GM21723 (cell line): Measurements from ENCODE around the gene FBXW8.

Experiments used
- ATAC-seq: cut with Tn5 transposase; IDR thresholded peaks from one replicate; pipeline ENCODE4 v1.9.1; 2021; ENCODE audit warnings: mild to moderate bottlenecking, moderate library complexity; ENCODE audit not compliant: unreplicated experiment

Gene FBXW8

DNA sequence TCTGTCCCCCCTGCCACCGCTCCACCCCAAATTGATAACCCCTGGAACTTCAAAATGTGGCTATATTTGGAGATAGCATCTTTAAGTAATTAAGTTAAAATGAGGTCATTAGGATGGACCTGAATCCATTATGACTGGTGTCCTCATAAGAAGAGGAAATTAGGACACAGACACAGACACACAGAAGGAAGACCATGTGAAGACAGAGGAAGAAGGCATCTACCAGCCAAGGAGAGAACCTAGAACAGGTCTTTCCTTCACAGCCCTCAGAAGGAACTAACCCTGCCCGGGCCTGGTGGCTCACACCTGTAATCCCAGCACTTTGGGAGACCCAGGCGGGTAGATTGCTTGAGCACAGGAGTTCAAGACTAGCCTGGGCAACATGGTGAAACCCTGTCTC lies 25.9 kb upstream of the FBXW8 start:
- ATAC-seq, result no peak

DNA sequence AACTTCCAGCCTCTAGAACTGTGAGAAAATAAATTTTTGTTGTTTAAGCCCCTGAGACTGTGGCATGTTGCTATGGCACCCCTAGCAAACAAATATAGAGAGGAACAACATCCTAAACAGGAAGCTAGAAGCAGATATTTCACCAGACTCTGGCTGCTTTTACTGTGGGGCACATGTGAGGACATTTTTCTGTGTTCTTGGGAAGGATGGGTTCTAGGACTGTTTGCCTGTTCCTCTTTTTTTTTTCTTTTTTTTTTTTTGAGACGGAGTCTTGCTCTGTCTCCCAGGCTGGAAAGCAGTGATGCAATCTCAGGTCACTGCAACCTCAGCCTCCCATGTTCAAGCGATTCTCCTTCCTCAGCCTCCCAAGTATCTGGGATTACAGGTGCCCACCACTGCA lies 25.3 kb upstream of the FBXW8 start:
- ATAC-seq, result no peak

DNA sequence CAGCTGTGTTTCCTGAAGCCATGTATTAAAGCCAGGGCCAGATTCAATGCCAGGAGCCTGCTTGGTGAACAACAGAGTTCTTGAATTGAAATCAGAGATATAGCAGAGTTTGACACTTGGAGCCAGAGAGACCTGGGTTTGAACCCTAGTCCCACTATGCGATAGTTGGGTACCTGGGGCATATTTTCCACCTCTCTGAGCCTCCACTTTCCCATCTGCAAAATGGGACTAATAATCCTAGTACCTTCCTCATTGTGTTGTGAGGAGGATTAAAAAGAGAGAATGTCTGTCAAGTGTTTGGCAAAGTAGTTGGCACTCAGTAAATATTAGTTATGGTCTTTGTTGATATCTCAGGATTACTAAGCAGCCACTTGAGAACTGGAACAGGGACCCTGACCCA lies 23.5 kb upstream of the FBXW8 start:
- no peak for ATAC-seq

DNA sequence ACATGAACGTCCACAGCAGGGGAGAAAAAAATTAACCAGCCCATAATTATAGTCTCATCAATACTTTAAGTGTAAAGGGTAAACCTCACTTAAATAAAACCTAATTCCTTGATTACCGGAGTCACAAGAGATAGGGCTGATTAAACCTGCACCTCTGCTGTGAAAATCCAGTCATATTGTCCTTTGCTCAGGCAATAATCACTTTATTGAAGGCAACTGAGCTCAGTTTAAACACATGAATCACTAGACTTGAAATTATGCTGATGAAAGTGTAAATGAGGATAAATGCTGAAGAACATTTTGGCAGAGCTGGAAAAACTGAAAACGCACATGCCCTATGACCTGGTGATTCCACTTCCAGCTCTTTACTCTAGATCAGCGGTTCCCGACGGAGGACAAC lies 22.9 kb upstream of the FBXW8 start:
- no peak for ATAC-seq

DNA sequence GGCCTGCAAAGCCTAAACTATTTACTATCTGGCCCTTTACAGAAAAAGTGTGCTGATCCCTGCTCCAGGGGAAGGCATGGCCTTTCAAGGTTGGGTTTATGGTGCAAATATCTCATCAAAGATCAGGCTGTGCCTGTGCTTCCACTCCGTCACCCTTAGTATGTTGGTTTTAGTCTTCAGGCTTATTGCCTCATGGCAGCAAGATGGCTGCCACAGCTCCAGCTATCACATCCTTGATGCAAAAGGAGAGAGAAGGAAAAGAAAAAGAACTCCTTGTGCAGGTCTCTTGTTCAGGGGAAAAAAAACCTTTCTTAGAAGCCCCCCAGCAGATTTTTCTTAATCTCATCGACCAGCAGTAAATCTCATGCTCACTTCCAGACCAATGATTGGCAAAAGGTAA lies 20.4 kb upstream of the FBXW8 start:
- no peak for ATAC-seq

DNA sequence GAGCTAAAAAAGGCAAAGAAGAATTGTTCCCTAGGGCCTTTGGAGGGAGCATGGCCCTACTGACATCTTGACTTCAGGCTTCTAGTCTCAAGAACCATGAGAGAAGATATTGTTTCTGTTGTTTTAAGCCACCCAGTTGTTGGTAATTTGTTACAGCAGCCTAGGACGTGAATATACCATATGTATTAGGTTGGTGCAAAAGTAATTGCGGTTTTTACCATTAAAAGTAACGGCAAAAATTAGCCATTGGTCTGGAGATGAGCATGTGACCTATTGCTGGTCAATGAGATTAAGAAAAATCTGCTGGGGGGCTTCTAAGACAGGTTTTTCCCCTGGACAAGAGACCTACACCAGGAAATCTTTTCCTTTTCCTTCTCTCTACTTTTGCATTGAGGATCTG lies 19.7 kb upstream of the FBXW8 start:
- ATAC-seq, result no peak

DNA sequence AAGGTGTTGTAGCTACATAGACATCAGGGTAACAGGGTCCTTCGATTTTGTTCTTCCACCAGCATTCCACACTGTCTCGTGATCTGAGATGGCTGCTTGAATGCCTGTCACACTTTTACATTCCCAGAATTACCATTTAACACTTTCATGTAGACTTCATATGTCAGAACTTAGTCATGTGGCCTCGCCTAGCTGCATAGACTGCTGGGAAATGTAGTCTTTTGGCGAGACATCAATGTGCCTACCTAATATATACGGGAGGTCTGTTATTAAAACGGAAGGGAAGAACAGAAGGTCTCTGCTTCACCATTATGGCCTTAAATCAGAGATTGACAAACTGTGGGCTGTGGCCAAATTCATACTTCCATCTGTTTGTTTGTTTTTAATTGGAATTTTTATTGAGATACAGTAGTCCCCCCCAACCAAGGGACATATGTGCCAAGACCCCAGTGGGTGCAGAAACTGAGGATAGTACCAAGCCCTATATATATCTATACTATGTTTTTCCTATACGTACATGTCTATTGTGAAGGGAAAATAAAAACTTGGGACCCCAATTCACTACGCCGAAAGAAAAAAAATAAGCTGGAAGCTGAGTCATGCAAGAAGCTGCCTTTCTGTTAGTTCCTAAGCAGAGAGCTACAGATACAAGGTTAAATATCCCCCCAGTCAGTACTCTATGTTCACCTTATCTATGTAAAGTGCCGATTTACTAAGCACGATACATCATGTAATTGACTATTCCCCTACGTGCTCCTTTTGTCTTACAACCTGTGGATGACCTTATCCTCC lies 18.2 kb upstream of the FBXW8 start:
- no peak for ATAC-seq

DNA sequence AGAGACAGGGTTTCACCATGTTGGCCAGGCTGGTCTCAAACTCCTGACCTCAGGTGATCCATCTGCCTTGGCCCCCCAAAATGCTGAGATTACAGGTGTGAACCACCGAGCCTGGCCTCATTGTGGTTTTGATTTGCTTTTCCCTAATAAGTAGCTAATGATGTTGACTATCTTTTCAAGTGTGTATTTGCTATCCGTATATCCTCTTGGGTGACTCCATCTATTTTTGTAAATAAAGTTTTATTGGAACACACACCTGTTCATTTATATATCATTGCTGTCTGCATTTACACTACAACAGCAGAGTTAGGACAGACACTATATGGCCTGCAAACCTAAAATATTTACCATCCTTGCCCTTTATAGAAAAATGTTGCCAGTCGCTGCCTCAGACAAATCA lies 15.8 kb upstream of the FBXW8 start:
- no peak for ATAC-seq

DNA sequence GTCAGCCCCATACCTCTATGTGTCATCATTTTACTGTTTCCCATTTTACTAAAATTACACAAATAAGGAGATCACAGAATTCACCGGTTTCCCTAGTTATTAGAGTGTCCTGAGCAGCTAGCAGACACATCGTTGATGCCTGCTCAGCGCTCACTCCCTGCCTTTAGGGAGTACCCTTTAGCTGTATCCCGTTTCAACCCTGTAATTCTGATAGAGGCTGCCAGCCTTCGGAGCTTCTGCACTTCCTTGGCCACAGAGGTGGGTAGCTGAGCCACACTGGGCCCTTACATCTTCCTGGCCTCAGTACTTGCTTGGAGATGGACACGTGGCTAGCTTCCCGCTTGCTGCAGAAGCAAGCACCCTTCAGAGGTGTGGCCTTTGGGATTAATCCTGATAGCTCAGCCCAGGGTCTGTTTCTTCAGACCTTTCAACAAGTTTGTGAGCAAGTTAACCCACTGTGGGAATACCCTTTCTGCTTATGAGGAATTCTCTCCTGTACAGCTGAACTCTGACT lies 14.3 kb upstream of the FBXW8 start:
- ATAC-seq, result no peak

DNA sequence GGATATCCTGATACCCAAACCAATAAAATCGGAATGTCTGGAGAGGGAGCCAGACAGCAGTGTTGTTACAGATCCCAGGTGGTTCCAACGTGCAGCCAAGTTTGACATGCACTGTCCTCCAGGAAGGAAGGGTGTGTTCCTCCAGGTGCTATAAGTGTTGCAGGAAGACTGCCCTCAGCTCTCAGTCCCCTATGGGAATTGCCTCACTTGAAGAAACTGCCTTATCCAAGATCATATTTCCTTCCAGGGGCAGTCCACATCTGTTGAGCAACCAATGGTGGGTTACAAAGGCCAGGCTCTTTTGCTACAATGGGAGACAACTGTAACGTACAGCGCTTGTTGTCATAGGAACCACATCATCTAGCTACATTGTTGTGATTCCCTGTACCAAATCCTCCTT lies 13.3 kb upstream of the FBXW8 start:
- ATAC-seq, result no peak

DNA sequence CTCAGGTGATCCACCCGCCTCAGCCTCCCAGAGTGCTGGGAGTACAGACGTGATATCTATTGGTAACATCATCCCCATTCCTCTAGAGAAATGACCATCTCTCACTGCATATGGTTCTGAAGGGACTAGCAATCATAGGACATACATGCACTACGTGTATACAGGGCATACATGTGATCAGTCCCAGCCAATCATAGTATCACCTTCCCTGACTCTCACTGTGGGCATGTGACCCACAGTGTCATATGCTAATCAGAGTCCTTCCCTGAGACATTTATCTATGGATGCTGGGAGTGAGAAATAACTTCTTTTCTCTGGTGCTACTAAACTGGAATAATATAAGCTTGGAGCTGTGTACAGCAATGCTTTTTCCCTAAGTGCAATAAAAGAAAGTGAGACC lies 12.1 kb upstream of the FBXW8 start:
- ATAC-seq, result no peak

DNA sequence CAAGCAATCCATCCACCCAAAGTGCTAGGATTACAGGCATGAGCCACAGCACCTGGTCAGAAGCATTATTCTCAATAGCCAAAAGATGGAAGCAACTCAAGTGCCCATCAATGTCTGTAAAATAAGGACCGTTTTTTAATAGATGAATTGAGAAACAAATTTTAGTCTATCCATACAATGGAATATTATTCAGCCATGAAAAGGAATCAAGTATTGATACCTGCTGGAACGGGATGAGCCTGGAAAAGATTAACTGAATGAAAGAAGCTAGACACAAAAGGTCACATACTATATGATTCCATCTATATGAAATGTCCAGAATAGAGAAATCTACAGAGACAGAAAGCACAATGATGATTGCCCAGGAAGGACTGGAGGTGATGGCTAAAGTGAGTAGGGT lies 9.1 kb upstream of the FBXW8 start:
- ATAC-seq, result no peak

DNA sequence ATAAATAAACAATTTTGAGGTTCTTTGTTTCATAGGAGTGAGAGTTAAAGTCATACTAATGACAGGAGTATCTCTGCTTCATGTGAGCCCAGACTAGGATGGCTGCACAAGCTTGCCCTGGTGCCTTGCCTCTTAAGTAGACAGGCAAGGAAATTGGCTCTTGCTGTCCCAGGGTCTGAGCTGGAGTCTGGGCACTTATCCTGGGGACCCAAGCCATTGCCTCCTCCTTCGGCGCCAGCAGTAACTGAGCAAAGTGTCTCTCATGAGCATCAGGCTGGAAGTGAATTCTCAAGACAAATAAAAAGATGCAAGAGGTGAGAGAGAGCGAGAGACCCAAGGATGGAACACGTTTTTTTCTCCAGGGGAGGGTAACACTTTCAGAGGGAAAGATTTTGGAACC lies 6.9 kb upstream of the FBXW8 start:
- ATAC-seq, result no peak

DNA sequence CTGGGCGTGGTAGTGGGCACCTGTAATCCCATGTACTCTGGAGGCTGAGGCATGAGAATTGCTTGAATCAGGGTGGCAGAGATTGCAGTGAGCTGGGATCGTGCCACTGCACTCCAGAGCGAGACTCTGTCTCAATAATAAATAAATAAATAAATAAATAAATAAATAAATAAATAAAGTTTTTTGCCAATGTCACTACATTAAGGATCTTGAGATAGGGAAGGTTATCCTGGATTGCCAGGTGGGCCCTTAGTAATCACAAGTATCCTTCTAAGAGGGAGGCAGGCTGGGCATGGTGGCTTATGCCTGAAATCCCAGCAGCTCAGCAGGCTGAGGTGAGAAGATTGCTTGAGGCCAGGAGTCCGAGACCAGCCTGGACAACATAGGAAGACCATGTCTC lies 4.5 kb upstream of the FBXW8 start:
- no peak for ATAC-seq

DNA sequence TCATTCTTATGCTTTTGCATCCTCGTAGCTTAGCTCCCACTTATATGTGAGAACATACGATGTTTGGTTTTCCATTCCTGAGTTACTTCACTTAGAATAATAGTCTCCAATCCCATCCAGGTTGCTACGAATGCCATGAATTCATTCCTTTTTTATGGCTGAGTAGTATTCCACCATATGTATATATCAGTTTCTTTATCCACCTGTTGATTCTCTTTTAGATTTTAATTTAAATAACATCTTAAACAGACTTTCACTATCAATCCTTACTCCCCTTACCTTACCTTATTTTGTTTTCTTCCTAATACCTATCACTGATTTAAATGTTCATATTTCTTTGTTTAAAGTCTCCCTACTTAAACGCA lies 488 bp upstream of the FBXW8 start:
- no peak for ATAC-seq

DNA sequence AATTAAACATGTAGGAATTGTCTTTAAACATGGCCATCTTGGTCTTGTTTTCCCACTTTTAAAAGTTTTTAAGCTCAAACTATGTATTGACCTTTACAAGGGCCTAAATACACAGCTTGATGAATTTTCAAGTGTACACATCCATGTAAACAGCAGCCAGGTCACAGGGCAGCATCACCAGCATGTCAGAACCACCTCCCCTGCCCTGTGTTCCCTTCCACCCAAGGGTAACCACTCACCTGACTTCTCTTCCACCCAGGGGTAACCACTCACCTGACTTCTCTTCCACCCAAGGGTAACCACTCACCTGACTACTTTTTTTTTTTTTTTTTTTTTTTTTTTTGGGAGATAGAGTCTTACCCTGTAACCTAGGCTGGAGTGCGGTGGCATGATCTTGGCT lies 4.6 kb downstream of the FBXW8 start:
- ATAC-seq, result no peak

DNA sequence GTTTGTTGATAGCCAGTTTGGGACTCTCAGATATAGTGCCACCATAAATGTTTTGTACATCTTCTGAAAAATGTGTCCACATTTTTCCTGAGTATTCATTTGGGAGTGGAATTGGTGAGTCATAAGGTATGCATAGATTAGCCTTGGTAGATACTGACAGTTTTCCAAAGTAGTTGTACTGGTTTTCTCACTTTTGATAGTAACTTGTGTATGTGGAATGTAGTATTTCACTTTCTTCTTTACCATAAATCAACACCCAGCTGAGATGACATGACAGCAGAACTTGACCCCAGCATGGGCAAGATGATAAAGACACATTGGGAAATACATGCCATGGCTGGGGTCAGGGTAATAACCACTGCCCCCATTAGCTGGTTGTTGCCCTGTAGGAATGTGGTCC lies 5.4 kb downstream of the FBXW8 start:
- no peak for ATAC-seq

DNA sequence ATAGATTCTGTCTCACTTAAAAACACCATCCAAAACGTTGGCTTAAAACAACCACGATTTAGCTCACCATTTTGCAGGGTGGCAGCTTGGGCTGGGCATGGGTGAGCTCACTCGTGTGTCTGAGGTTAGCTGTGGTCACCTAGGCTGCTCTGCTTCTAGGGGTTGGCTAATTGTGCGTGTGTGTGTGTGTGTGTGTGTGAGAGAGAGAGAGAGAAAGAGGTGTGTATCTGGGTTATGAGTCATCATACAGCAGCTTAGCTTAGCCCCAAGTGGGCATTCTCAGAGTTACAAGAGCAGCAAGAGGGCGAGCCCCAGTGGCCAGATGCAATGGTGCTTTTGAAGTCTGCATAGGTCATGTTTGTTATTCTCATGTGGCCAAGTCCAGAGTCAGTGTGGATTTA lies 6.0 kb downstream of the FBXW8 start:
- peak; percentile 78 for ATAC-seq

DNA sequence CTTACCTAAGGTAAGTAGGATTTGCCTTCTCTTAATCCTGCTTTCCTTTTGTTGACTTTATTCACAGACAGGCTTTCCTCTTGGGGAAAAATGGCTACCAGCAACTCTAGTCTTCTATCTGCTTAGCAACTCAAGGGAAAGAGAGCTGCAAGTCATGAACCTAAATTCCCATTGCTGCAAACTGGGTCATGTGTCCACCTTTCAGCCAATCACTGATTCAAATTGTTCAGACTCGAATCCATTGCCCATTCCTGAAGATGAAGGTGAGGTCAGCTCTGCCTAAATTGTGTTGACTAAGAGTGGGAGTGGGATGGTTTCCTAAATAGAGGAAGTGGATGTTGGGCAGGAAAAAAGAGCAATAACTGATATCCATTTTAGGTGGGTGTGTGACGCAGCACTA lies 7.7 kb downstream of the FBXW8 start:
- ATAC-seq, result no peak

DNA sequence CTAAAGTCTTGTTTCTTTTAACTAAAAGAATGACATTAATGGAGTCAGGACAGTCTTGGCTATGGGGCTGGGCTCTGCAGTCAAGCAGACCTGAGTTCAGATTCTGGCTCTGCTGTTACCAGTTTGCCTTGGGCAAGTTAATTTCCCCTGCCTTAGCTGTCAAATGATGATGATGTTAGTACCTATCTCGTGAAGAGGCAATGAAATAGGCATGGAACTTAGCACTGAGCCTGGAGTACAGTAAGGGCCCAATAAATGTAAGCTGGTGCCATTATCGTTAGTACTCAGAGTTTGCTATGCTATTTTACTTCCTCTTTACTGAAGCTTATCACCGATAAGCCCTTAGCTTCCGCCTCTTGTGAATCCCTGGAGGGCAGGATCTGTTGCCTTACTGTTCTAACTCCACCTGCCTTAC lies 8.5 kb downstream of the FBXW8 start:
- no peak for ATAC-seq

DNA sequence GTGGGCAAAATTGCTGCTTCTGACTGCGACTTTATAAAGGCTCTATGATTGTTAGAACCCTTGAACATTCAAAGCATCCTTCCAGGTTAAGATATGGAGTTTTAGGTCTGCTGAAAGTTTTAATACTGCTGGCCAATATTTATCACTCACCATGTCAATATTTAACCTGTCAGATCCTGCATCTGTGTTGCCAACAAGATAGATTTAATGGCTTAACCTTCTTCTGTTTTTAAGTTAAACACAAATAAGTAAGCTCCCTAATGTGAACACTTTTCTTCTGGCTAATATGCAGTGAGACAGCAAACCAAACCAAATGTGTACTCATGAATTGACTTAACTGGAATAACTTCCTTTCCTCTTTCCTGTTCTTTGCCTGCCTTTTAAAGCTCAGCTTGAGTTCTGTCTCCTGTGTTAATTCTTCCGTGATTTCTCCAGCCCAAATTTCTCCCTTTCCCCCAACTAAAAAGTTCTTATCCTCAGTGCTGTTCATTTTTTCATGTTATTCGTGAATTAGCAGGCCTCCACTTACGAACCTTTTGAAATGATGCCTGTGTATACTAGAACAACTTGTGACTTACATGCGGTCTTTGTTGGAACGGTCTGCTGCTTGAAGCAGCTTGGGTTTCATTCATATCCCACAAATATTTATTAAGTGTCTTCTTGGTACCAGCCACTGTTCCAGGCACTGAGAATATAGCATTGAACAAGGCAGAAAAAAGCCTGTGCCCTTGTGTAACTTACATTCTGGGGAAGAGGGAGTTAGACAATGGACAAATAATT lies 9.1 kb downstream of the FBXW8 start:
- no peak for ATAC-seq

DNA sequence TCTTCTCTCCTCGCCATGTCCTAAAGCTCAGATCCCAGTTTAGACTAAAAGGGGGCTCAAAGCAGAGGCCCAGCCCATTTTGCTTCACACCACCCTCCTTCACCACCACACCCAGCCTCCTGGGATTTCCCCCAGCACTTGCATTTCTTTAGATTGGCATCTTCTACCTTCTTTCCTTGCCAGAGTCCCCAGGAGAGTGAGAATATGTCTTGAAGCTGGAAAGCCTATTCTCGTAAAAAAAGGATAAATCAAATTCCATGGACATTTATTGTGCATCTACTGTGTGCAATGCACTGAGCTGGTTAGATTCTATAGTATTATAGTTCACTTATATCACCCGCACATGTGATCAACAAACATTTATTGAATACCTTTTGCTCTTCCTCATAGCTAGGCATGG lies 10.2 kb downstream of the FBXW8 start:
- no peak for ATAC-seq
